ENCODE measurements around the gene SIK2.

Gene SIK2

DNA sequence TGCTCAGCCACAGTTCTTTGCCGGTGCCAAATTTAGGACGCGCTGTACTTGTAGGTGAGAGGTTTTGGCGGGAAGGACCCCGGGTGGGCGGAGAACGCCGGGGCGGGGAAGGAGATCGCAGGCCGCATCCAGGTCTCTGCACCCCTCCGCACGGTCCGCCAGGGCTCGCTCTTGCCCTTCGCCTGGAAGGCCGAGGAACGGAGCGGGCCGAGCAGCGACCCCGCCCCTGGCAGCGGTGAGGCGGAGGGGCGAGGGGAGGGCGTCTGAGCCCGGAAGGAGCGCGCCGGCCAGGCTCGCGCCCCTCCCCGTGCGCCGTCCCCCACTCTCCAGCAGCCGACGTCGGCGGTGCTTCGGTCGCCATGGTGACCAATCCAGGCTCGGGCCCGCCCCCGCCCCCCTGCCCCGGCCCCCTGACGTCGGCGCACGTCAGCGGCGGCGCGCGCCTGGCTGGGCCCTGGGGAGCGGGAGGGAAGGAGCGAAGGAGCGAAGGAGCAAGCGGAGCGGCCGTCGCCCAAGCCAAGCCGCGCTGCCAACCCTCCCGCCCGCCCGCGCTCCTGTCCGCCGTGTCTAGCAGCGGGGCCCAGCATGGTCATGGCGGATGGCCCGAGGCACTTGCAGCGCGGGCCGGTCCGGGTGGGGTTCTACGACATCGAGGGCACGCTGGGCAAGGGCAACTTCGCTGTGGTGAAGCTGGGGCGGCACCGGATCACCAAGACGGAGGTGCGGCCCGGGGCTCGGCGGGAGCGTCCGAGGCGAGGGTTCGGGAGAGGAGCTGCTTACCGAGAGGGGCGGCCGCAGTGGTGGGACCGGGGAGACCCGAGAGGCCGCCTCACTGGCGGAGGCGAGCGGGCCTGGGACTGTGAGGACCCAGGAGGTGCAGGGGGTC, at the start of gene SIK2:
Gene SIK2 (plus strand): TSS at position 471 of the 886 bp plus-strand sequence. CDS start 115 bp downstream, at position 586.
- peak; percentile 96 for DNase-seq

DNA sequence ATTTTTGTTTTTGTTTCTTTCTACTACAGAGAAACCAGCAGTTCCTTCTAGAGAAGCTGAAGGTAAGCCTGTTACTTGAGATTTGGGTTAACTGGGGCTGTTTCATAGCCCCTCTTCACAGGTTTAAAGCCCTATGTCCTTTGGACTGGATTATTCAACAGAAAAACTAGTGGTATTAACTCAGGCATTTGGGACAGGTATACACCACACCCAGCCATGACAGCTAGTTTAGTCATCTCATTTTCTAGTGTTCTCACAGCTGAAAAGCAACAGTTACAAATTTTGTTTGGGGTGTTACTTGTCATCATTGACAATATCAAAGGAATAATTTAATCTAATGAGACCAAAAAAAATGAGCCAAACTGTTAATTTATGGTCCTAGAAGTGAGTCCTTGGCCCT, 47.7 kb upstream of the SIK2 start:
- DNase-seq: no peak

GRCh38 chr11:111555255-111555654, 47.0 kb upstream of the SIK2 start:
- DNase-seq: peak; percentile 64

DNA sequence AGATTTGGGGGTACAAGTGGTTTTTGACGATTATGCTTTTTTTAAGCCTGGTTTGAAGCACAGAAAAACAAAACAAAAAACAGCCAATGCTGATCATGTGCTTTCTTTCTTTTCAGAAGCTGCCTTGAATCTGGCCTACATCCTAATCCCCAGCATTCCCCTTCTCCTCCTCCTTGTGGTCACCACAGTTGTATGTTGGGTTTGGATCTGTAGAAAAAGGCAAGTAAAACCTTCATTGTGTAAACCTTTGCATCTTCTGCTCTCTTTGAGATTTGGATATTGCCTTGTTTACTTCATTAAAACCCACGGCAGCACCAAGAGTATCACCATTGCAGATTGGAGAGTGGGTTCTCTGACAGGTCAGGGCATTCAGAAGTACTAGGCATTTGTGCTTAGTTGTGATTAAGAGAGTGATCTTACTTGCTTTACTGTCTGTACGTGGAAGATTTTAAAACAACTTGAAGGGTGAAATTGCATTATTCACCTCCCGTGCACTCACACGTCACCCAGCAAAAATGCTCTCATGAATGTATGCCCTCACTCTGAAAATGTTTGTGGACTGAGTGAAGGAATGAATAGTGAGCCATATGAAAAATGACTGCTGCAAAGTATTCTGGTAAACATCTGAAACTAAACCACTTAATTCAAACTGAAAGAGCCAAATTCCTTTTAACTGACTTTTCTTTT, 44.7 kb upstream of the SIK2 start:
- DNase-seq: peak; percentile 99

- DNase-seq: no peak
Measured at GRCh38 chr11:111559800-111560464, 42.3 kb upstream of the SIK2 start.

GRCh38 chr11:111560800-111561199, 41.4 kb upstream of the SIK2 start:
- no peak for DNase-seq

DNA sequence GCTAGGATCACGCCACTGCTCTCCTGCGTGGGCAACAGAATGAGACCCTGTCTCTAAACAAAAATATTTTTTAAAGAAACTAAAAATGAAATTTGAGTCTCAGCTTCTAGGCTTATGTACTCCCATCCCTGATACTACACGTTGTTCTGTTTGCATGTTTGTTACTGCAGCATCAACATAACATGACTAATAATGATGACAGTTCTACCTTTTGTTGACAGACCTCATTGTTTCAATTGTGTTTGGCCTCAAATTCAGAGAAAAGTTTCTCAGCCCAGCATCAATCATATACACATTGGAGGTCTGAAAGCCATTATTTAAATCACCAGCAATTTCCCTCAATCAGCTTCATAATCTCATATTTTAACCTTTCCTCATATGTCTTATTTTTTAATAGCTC, 40.9 kb upstream of the SIK2 start:
- DNase-seq: no peak

DNA sequence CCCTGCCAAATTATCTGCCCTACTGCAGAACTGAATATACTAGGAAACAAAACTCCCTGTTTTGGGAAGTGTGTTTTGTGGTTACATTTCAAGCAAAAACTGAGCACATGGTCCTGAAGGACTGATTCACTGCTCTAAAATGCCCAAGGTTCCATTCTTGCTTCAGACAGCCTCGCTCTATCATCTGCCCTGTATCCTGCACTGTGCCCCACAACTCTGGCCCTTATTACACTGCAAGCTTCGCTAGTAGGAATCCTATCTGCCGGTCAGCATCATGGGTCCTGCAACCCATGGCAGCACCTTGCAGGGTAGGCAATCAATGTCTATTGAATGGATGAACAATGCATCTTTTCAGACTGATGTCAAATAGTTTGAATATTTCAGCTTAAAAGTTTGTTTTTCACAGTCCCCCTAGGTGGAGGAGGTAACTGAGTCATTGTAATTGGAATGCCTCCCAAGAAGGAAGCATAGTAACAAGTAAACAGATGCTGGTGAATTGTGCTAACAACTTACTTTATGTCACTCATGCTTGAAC, 40.4 kb upstream of the SIK2 start:
- peak; percentile 89 for DNase-seq

- no peak for DNase-seq
Measured at GRCh38 chr11:111562692-111563389, 39.4 kb upstream of the SIK2 start.

GRCh38 chr11:111565114-111565720, 37.0 kb upstream of the SIK2 start:
- DNase-seq: peak; percentile 50

DNA sequence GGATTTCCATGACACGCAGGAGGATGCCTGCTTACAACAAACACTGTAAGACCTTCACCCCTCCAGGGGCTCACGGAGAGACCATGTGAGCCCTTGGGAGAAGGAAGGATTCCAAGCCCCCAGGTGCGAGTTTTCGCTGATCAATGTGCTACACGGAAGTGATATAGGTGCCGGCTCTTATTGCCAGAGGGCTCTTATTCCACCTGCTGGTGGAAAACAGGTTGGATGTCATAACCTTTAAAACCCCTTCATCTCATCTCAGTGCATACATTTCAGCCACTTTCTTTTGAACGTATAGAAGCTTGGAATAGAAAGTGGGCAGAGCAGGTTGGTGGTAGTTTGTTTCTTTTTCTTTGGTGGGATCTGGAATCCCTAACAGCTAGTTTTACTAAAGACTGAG, 35.9 kb upstream of the SIK2 start:
- no peak for DNase-seq

DNA sequence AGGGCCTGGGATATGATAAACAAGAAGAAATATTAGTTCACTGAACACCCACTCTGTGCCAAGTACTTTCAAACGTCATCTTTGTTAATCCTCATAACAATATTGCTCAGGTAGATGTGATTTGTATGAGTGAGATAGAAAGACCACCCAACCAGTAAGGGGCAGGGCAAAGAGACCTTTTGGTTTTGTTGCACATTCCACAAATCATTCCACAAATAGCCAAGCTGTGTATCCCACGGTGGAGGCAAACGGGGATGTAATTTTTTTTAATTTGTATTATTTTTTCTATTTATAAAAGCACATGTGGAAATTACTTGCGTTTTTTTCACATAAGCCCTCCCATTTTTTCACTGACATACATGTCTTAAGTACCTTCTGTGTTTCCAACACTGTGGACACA, 32.8 kb upstream of the SIK2 start:
- no peak for DNase-seq

DNA sequence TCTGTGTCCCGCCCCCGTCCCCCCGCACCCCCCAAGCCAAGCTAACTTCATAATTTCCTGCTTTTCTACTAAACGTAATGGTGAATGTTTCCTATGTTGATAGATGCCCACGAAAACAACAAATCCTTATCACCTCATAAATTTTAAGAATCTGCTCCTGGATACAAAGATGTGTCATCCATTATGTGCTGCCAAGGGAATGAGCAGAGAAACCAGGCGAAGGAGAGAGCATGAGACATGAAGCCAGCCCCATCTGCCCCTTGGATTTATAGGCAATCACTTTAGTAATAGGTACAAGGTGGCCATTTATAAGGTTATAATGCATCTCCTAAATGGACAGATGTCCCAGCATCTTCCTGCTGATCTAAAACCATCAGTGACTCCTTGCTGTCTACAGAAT, 31.5 kb upstream of the SIK2 start:
- DNase-seq: no peak

DNA sequence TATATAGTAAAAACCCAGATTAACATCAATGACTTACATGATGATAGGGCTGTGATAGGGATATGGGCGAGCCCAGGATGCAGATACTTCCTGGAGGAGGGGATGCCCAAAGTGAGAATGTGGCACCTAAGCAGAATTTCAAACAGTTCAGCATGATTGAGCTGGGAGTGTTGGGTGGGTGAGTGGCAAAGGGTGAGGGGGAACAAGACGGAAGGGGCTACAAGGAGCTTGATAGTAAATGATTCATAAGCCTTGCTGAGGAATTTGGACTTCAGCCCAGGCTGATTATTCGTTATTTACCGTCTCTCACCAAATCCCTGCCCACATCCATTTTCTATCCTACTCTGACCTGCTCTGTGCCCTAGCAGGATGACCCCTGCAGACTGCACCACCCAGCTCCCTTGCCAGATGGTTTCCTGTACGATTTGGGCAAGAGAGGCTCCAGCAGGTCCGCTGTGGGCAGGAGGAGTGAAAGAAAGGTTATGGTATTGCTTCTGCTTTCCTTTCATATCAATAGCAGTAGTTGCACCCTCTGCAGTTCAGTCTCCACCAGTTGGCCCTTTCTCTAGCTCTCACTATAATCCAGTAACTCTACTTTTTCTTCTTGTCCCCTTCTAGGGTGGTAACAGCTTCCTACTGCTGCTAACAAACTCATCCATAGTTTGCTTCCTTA, 30.3 kb upstream of the SIK2 start:
- DNase-seq: no peak

- DNase-seq: no peak
Measured at GRCh38 chr11:111572581-111572980, 29.7 kb upstream of the SIK2 start.

DNA sequence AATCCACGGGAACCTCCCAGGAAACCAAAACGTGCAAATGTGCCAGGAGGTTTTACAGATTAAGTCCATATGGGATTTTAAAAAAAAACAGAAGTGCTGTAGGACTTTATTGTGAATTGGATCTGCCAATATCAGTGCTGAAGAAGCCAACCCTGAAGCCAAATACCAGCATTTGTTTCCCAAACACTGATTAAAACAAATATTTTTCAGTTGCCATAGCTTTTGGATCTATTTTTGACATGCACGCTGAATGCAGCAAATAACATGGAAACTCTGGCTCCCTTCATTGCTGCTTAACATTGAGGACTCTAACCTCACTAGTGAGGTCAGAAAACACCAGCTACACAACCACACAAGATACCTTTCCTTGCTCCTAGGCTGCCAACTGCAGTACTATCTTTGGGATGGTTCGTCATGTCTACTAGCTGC, 28.4 kb upstream of the SIK2 start:
- DNase-seq: no peak

DNA sequence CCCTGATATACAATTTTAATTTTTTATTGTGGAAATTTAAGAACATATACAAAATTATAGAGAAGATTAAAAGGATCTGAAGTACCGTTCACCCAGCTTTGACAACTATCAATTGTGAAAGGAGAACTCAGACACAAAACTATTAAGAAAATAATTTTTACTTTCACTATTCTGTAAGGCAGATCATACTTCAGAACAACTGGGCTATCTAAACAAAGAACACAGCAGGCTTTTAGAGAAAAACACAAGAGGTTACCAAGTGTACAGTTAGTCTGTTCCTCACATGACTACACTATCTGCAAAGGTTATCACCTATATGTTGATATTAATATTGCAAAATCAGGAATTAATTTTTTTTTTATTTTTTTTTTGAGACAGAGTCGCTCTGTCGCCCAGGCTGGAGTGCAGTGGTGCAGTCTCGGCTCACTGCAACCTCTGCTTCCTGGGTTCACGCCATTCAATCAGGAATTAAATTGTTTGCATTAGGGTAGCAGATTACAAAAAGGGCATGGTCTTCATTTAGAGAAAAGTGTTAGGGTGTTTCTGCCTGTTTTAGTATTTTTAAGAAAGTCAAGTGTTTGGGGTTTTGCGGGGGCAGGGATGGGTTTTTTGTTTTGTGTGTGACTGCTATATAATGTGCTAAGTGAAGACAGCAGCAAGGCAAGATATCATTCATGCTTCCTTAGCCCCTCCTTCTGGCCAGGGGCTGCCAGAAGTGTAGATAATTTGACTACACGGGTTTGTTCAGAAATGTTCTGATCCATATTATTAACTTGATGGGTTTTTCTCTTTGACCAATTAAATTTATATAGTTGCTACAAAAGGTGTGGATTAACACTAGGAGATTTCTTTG, 27.6 kb upstream of the SIK2 start:
- DNase-seq: no peak

- no peak for DNase-seq
Measured at GRCh38 chr11:111575740-111576139, 26.5 kb upstream of the SIK2 start.

- no peak for DNase-seq
Measured at GRCh38 chr11:111577821-111578220, 24.4 kb upstream of the SIK2 start.

GRCh38 chr11:111581341-111581740, 20.9 kb upstream of the SIK2 start:
- DNase-seq: no peak

DNA sequence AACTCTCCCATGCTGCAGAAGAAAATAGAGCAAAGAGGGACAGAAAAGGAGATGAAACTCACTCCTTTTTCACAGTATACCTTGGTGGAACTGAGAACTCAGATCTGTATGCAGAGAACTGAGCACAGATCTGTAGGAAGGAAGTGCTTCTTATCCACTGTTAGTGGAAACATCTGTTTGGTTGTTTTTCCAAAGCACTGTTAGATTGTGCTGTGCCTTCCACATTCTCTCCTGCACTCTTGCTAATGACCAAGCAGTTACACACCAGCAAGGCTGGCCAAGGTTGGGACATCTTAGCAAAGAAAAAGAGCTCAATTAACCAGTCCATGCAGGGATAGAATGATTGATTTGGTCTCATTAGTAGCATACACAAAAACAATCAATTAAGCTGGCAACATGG, 20.1 kb upstream of the SIK2 start:
- no peak for DNase-seq

Data from HCEC 1CT (cell line).